Measurements from ENCODE around the gene KRT28.

DNA sequence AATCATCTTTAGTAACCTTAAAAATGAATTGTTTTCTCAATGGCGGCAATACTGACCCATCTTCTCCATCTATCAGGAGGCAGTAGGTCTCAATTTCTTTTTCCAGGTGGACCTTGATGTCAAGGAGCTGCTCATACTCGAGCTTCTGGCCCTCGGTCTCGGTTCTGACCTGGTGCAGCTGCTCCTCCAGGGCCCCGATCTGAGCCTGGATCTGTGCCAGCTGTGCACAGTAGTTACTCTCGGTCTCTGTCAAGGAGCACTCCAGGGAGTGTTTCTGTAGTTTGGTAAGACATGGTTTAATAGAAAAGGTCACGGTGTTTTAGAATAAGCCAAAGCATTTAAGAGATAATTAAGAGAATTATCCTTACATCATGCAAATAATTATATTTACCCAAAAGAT is 22.3 kb downstream of the KRT28 start:
- TF ChIP-seq ZNF274 (IDR thresholded peaks at IDR 0.05; ENCODE audit: low read depth, low read length): no peak
- TF ChIP-seq YY1 (IDR thresholded peaks at IDR 0.05; ENCODE audit: insufficient read depth, insufficient read length): no peak
- TF ChIP-seq SUZ12 (IDR thresholded peaks at IDR 0.05; ENCODE audit: extremely low read depth, insufficient read depth, insufficient read length): no peak

Measured in NT2/D1 (cell line).